HFF-Myc (cell line): ENCODE measurements around the gene SLC13A5.

ENCODE experiments used
- DNase-seq: peaks from one replicate; pipeline ENCODE4 v3.0.0-alpha.2; 2011; ENCODE audit warnings: low read depth; ENCODE audit errors: extremely low read depth
- H3K4me3 ChIP-seq: replicated peaks from 2 replicates; pipeline ENCODE4 v1.5.1; 2011; ENCODE audit warnings: low read depth, mild to moderate bottlenecking, control low read depth, low read length
- TF ChIP-seq, protein P1 (sequence below): IDR thresholded peaks from 2 replicates; pipeline ENCODE4 v1.5.1; 2012; ENCODE audit warnings: mild to moderate bottlenecking, low read depth, low read length, control low read depth; ENCODE audit errors: missing control alignments

The SLC13A5 gene

DNA sequence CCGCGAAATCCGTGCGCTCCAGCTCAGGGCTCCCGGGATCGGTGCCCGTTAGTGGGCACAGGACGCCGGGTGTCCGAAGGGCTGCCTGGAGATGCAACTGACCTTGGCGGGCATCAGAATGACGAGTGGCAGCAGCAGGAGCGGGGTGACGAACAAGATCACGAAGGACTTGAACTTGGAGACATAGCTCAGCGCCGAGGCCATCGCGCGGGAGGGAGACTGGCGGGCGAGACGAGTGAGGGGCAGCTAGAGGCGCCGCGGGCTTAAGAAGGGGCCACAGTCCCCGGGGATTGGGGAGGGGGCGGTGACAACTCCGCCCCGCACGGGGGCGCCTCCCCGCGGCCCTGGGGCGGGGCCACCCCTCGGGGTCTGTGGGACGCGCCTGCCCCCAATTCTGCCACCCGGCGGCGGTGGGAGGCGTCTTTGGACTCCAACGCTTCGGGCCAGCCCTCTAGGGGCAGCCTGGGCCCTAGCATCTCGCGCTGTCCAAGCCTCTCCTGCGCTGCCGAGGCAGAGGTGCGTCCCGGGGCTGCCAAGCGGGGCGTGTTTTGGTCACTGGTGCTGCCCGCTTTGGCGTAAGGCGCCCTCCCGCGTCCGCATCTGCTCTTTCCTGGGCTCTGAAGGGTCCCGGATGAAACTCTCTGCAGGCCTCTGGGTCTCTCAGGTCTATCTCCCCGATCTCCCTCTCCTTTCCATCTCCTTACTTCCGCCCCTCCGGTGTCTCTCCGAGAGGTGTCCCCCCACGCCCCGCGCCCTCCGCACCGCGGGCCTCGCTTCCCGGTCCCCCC lies at the start of gene SLC13A5:
Gene SLC13A5, minus strand, starts transcription at position 240 of the 788 bp plus-strand sequence. Its CDS starts 36 bp downstream, at position 204.
- TF ChIP-seq, protein P1, sequence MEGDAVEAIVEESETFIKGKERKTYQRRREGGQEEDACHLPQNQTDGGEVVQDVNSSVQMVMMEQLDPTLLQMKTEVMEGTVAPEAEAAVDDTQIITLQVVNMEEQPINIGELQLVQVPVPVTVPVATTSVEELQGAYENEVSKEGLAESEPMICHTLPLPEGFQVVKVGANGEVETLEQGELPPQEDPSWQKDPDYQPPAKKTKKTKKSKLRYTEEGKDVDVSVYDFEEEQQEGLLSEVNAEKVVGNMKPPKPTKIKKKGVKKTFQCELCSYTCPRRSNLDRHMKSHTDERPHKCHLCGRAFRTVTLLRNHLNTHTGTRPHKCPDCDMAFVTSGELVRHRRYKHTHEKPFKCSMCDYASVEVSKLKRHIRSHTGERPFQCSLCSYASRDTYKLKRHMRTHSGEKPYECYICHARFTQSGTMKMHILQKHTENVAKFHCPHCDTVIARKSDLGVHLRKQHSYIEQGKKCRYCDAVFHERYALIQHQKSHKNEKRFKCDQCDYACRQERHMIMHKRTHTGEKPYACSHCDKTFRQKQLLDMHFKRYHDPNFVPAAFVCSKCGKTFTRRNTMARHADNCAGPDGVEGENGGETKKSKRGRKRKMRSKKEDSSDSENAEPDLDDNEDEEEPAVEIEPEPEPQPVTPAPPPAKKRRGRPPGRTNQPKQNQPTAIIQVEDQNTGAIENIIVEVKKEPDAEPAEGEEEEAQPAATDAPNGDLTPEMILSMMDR, result peak; percentile 26
- DNase-seq, result peak; percentile 4
- H3K4me3 ChIP-seq, result peak within 1 kb of the TSS; percentile 11; the same call in 1 of the 2 replicates

GRCh38 chr17:6761779-6762178 lies 48.6 kb upstream of the SLC13A5 start:
- TF ChIP-seq, protein P1, result no peak
- H3K4me3 ChIP-seq, result no peak overlapping the region
- no peak for DNase-seq

DNA sequence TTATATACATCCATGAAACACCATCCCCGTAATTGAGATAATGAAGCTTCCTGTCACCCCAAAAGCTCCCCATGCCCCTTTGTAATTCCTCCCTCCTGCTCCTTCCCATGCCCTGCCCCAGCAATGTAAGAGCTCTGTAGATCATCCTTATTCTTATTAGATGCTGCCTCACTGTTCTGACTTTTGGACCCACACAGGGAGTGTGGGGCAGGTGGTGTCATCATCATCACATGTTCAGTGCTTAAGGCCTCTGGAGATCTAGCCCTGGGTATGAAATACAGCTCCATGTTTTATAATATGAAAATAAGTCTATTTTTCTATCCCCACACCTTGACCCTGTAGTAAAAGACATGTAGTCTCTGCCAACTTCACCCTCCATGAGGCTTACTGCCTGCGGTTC lies 44.6 kb upstream of the SLC13A5 start:
- no peak for DNase-seq
- no peak overlapping the region for H3K4me3 ChIP-seq
- TF ChIP-seq, protein P1, result no peak

DNA sequence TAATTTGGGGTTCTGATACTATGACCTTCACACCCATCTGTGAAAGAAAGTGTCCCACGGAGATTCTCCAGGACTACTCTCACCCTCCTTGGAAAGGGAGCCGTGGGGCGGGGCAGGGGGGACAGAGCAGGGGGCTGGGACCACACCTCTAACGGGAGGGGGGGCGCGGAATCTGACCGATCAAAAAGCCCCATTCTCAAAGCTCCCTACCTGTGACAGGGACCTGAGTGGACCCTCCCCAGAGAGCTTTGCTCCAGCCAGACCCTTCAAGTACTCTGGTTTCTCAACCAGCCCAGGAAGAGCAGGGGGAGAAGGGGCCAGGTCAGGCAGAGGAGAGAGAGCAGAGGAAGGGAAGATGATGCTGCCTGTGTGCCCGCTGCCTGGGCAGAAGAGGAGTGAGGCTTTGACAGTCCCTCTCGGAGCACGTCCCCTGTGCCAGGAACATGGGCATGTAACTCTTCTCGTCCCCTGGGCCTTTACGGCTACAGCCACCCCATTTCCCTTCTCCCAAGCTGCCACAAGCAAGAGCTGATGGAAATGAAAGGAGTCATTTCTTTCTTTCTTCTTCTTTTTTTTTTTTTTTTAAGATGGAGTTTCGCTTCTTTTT lies 43.4 kb upstream of the SLC13A5 start:
- DNase-seq, result no peak
- peak overlapping the region; percentile 30 for H3K4me3 ChIP-seq
- TF ChIP-seq, protein P1, result no peak

- peak within 1 kb of the TSS; percentile 30 for H3K4me3 ChIP-seq
- TF ChIP-seq, protein P1, result no peak
- DNase-seq, result no peak
These were observed 42.6 kb upstream of the SLC13A5 start, which contains the start of gene XAF1 for GRCh38 chr17:6755731-6756184. XAF1 (plus strand) TSS chr17:6756046; CDS start chr17:6756079, 33 bp downstream.

DNA sequence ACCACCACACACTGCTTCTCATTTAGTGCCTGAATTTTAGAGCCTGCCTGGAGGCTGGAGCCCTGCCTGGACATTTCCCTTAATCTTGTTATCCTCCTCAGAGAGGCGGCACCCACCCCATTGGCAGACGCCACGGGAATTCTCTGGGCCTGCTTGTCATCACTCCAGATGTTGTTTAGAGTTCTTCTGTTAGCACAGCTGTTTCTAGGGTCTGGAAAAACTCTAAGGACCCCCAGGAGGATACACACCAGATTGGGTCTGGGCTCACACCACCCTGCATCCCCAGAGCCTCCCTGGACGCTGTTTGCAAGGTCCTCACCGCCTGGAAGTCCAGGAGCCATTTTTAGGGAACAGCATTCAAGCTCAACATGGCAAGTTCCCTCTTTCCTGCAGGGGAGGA lies 42.1 kb upstream of the SLC13A5 start:
- peak overlapping the region; percentile 30 for H3K4me3 ChIP-seq
- TF ChIP-seq, protein P1, result no peak

More for the DNA sequence above, 42.1 kb upstream of the SLC13A5 start:
- no peak for DNase-seq
